Coronary artery (tissue), 2 donors: Measurements from ENCODE around the gene UNC13C.

Source experiments
- DNase-seq: peaks from one replicate; pipeline ENCODE4 v3.0.0-alpha.2; 2017; ENCODE audit warnings: low spot score
- H3K27ac ChIP-seq, 2 donors: fragments of 200-600 bp; sonication (generic); one replicate each; pipeline ENCODE4 v1.5.1; 2016 to 2019
- H3K4me3 ChIP-seq: fragments of 200-600 bp; sonication (generic); 2 replicates; pipeline ENCODE4 v1.5.1; 2016; ENCODE audit warnings: mild to moderate bottlenecking, moderate library complexity
- CTCF ChIP-seq: fragments of 200-600 bp; sonication (generic); IDR thresholded peaks from one replicate; pipeline ENCODE4 v1.5.1; 2019; ENCODE audit warnings: antibody characterized with exemption

Gene UNC13C

GRCh38 chr15:53984221-53984620 is 6.0 kb downstream of the UNC13C start:
- H3K4me3 ChIP-seq, result no peak overlapping the region

GRCh38 chr15:53985562-53985961 is 7.3 kb downstream of the UNC13C start:
- no peak overlapping the region for H3K4me3 ChIP-seq
- no peak for TF ChIP-seq CTCF
- no peak overlapping the region for H3K27ac ChIP-seq
- DNase-seq, result no peak

More at GRCh38 chr15:53984221-53984620, 6.0 kb downstream of the UNC13C start:
- H3K27ac ChIP-seq, result no peak overlapping the region
- no peak for TF ChIP-seq CTCF
- no peak for DNase-seq

GRCh38 chr15:53987480-53987879 is 9.2 kb downstream of the UNC13C start:
- H3K4me3 ChIP-seq, result no peak overlapping the region
- no peak for TF ChIP-seq CTCF
- no peak overlapping the region for H3K27ac ChIP-seq
- DNase-seq, result no peak

GRCh38 chr15:54007256-54007655 is 29.0 kb downstream of the UNC13C start:
- Histone ChIP-seq H3K4me3 (no peak overlapping the region), H3K27ac (no peak overlapping the region)
- TF ChIP-seq CTCF, result no peak
- no peak for DNase-seq

GRCh38 chr15:54011656-54012055 is 33.4 kb downstream of the UNC13C start:
- TF ChIP-seq CTCF, result no peak
- H3K4me3 ChIP-seq, result no peak overlapping the region
- no peak overlapping the region for H3K27ac ChIP-seq
- DNase-seq, result no peak

GRCh38 chr15:54014067-54014655 is 35.9 kb downstream of the UNC13C start:
- no peak for DNase-seq
- no peak overlapping the region for H3K4me3 ChIP-seq
- TF ChIP-seq CTCF, result no peak
- no peak overlapping the region for H3K27ac ChIP-seq

GRCh38 chr15:54017251-54017650 is 39.0 kb downstream of the UNC13C start:
- Histone ChIP-seq H3K4me3 (no peak overlapping the region), H3K27ac (no peak overlapping the region)
- no peak for TF ChIP-seq CTCF
- no peak for DNase-seq
